H9 (cell line): Measurements from ENCODE around the gene TMEM269. TPM values are rescaled to one million over a fixed set of nuclear protein-coding genes. Genes with fewer than 3 reads are reported as not detected.
A peak's percentile ranks its signal among the peaks of the same experiment; 100 is the strongest.

Experiments
- DNase-seq: peaks from one replicate; pipeline ENCODE4 v3.0.0-alpha.2; 2017
- H2AFZ ChIP-seq: one replicate; pipeline ENCODE4 v1.6.1; 2013; ENCODE audit warnings: mild to moderate bottlenecking, low read length, control low read depth, moderate library complexity
- H2AK5ac ChIP-seq: 2 replicates; pipeline ENCODE4 v1.6.1; 2013; ENCODE audit warnings: low read length, control low read depth, mixed read lengths; ENCODE audit not compliant: insufficient read length
- H2BK120ac ChIP-seq: one replicate; pipeline ENCODE4 v1.6.1; 2013; ENCODE audit warnings: low read depth, mild to moderate bottlenecking, low read length, control low read depth, inconsistent platforms; ENCODE audit not compliant: poor library complexity, severe bottlenecking
- H2BK12ac ChIP-seq: 2 replicates; pipeline ENCODE4 v1.6.1; 2013; ENCODE audit warnings: low read length, control low read depth, mixed read lengths, low read depth; ENCODE audit not compliant: insufficient read length
- H2BK15ac ChIP-seq: 2 replicates; pipeline ENCODE4 v1.6.1; 2013; ENCODE audit warnings: low read depth, low read length, control low read depth
- H2BK20ac ChIP-seq: one replicate; pipeline ENCODE4 v1.6.1; 2013; ENCODE audit warnings: low read depth, mild to moderate bottlenecking, low read length, control low read depth, inconsistent platforms; ENCODE audit not compliant: poor library complexity, severe bottlenecking
- H2BK5ac ChIP-seq: 2 replicates; pipeline ENCODE4 v1.6.1; 2013; ENCODE audit warnings: low read length, control low read depth, mixed read lengths; ENCODE audit not compliant: insufficient read length
- H3K14ac ChIP-seq: 2 replicates; pipeline ENCODE4 v1.6.1; 2013; ENCODE audit warnings: low read length, control low read depth; ENCODE audit not compliant: insufficient read depth
- H3K18ac ChIP-seq: 2 replicates; pipeline ENCODE4 v1.6.1; 2013; ENCODE audit warnings: low read depth, mild to moderate bottlenecking, mixed read lengths, low read length, control low read depth; ENCODE audit not compliant: insufficient read length
- H3K23ac ChIP-seq: 2 replicates; pipeline ENCODE4 v1.6.1; 2013; ENCODE audit warnings: low read length, control low read depth, mixed read lengths, low read depth; ENCODE audit not compliant: insufficient read length
- H3K23me2 ChIP-seq: 2 replicates; pipeline ENCODE4 v1.6.1; 2013; ENCODE audit warnings: low read depth, mild to moderate bottlenecking, mixed read lengths, low read length, control low read depth; ENCODE audit not compliant: insufficient read length, poor library complexity, severe bottlenecking
- H3K27ac ChIP-seq: 2 replicates; pipeline ENCODE4 v1.5.1; 2013; ENCODE audit warnings: low read length, control low read depth, mixed read lengths, low read depth; ENCODE audit not compliant: insufficient read length
- H3K27me3 ChIP-seq: 2 replicates; pipeline ENCODE4 v1.6.1; 2013; ENCODE audit warnings: low read length, control low read depth, inconsistent platforms; ENCODE audit not compliant: insufficient read depth
- H3K4ac ChIP-seq: 2 replicates; pipeline ENCODE4 v1.6.1; 2013; ENCODE audit warnings: low read depth, mild to moderate bottlenecking, control low read depth, inconsistent platforms, low read length, moderate library complexity
- H3K4me1 ChIP-seq: 2 replicates; pipeline ENCODE4 v1.6.1; 2013; ENCODE audit warnings: low read length, control low read depth, inconsistent platforms; ENCODE audit not compliant: insufficient read depth
- H3K4me2 ChIP-seq: 2 replicates; pipeline ENCODE4 v1.6.1; 2013; ENCODE audit warnings: low read length, control low read depth, mixed read lengths; ENCODE audit not compliant: insufficient read length, insufficient read depth
- H3K56ac ChIP-seq: 2 replicates; pipeline ENCODE4 v1.6.1; 2013; ENCODE audit warnings: low read depth, mild to moderate bottlenecking, mixed read lengths, low read length, control low read depth; ENCODE audit not compliant: insufficient read length
- H3K79me1 ChIP-seq: 2 replicates; pipeline ENCODE4 v1.6.1; 2013; ENCODE audit warnings: low read depth, mild to moderate bottlenecking, moderate library complexity, low read length, control low read depth, inconsistent platforms; ENCODE audit not compliant: insufficient read depth, poor library complexity, severe bottlenecking
- H3K79me2 ChIP-seq: 2 replicates; pipeline ENCODE4 v1.6.1; 2013; ENCODE audit warnings: low read length, control low read depth, inconsistent platforms; ENCODE audit not compliant: insufficient read depth
- H3K9ac ChIP-seq: 2 replicates; pipeline ENCODE4 v1.6.1; 2013; ENCODE audit warnings: low read length, control low read depth, mixed read lengths; ENCODE audit not compliant: insufficient read length; ENCODE audit errors: extremely low read depth
- H3K9me3 ChIP-seq: one replicate; pipeline ENCODE4 v1.6.1; 2013; ENCODE audit warnings: low read depth, low read length, inconsistent platforms; ENCODE audit not compliant: control insufficient read depth
- H3T11ph ChIP-seq: one replicate; pipeline ENCODE4 v1.6.1; 2013; ENCODE audit warnings: mild to moderate bottlenecking, low read length, control low read depth, inconsistent platforms
- H4K20me1 ChIP-seq: one replicate; pipeline ENCODE4 v1.6.1; 2013; ENCODE audit not compliant: control insufficient read depth, insufficient read length, insufficient read depth
- H4K5ac ChIP-seq: 2 replicates; pipeline ENCODE4 v1.6.1; 2013; ENCODE audit warnings: low read depth, mild to moderate bottlenecking, mixed read lengths, low read length, control low read depth; ENCODE audit not compliant: insufficient read length
- H4K8ac ChIP-seq: replicated peaks from 2 replicates; pipeline ENCODE4 v1.6.1; 2013; ENCODE audit warnings: low read length, control low read depth, mixed read lengths, low read depth; ENCODE audit not compliant: insufficient read length
- H4K91ac ChIP-seq: 2 replicates; pipeline ENCODE4 v1.6.1; 2013; ENCODE audit warnings: low read depth, mild to moderate bottlenecking, moderate library complexity, mixed read lengths, low read length, control low read depth; ENCODE audit not compliant: insufficient read length
- H3K27ac Mint-ChIP-seq, 3 experiments: 2 replicates in 2 of 3; 3 replicates in 1 of 3; pipeline ENCODE4 v1.8.0; 2020 to 2021; ENCODE audit warnings: mixed read lengths in 3 of 3, mild to moderate bottlenecking in 1 of 3, moderate library complexity in 1 of 3
- H3K27me3 Mint-ChIP-seq: 2 replicates; pipeline ENCODE4 v1.8.0; 2021; ENCODE audit warnings: low read depth, mild to moderate bottlenecking, moderate library complexity, mixed read lengths
- H3K36me3 Mint-ChIP-seq, 3 experiments: 2 replicates in 2 of 3; 3 replicates in 1 of 3; pipeline ENCODE4 v1.8.0; 2020 to 2021; ENCODE audit warnings: low read depth in 3 of 3, mixed read lengths in 3 of 3; ENCODE audit not compliant: insufficient read depth in 1 of 3
- H3K4me1 Mint-ChIP-seq, 2 experiments: 2 replicates each; pipeline ENCODE4 v1.8.0; 2020; ENCODE audit warnings: mixed read lengths in 2 of 2
- H3K4me3 Mint-ChIP-seq, 2 experiments: 2 replicates in 1 of 2; 3 replicates in 1 of 2; pipeline ENCODE4 v1.8.0; 2020 to 2021; ENCODE audit warnings: mild to moderate bottlenecking in 2 of 2, mixed read lengths in 2 of 2, moderate library complexity in 1 of 2
- H3K9me3 Mint-ChIP-seq, 2 experiments: 2 replicates in 1 of 2; 3 replicates in 1 of 2; pipeline ENCODE4 v1.8.0; 2020; ENCODE audit warnings: mild to moderate bottlenecking in 2 of 2, mixed read lengths in 2 of 2, moderate library complexity in 1 of 2
- CTCF ChIP-seq: fragments of 200-600 bp; sonication (generic); conservative IDR thresholded peaks from 3 replicates; pipeline ENCODE4 v1.8.0; 2021; ENCODE audit warnings: antibody characterized with exemption, mild to moderate bottlenecking
- WGBS: extraction: QIAGEN DNeasy Blood & Tissue Kit; methylation state at CpG from one replicate; pipeline ENCODE4 v1.1.7; 2013; ENCODE audit warnings: missing lambda C conversion rate, low lambda C conversion rate, mixed read lengths; ENCODE audit not compliant: insufficient read length; ENCODE audit errors: extremely low coverage; 5-methylcytosine and 5-hydroxymethylcytosine counted together
- total RNA-seq: library from RNA; stranded (reverse); gene quantifications from 2 replicates; pipeline ENCODE4 v1.2.1, GENCODE V29; 2021

TMEM269 gene
- total RNA-seq, 1 experiment from 2014 or later, result 0.17 TPM

GRCh38 chr1:42815941-42816584 is 31.3 kb downstream of the TMEM269 start:
- H3K9me3 Mint-ChIP-seq, result no peaks in the 10 kb centered on the region
- no peaks in the 10 kb centered on the region for H3K9me3 ChIP-seq
- H4K8ac ChIP-seq, result no peak overlapping the region
- no peak overlapping the region for H2BK12ac ChIP-seq
- H2AFZ ChIP-seq, result peak overlapping the region; percentile 56
- no peak overlapping the region for H2BK15ac ChIP-seq
- no peak overlapping the region for H3K56ac ChIP-seq
- no peak overlapping the region for H3K4ac ChIP-seq
- H3K9ac ChIP-seq, result peak overlapping the region; percentile 74
- no peaks in the 10 kb centered on the region for H4K20me1 ChIP-seq
- no peak overlapping the region for H3K18ac ChIP-seq
- no peak overlapping the region for H4K91ac ChIP-seq
- H3K79me2 ChIP-seq, result no peaks in the 10 kb centered on the region
- H2BK120ac ChIP-seq, result no peak overlapping the region
- H4K5ac ChIP-seq, result no peak overlapping the region
- H3K4me1 Mint-ChIP-seq, result peaks cover 18 to 25% of the 10 kb centered on the region in 2 experiments
- H2BK20ac ChIP-seq, result no peak overlapping the region
- TF ChIP-seq CTCF, result no peak
- no peak overlapping the region for H3K23ac ChIP-seq
- no peaks in the 10 kb centered on the region for H3K27me3 Mint-ChIP-seq
- H3K14ac ChIP-seq, result no peak overlapping the region
- no peaks in the 10 kb centered on the region for H3K79me1 ChIP-seq
- no peak overlapping the region for H3T11ph ChIP-seq
- H2BK5ac ChIP-seq, result no peak overlapping the region
- peaks cover 0 to 17% (median 9%) of the 10 kb centered on the region in 3 experiments; a peak in 5 of 7 replicates for H3K36me3 Mint-ChIP-seq
- H2AK5ac ChIP-seq, result no peak overlapping the region
- peak overlapping the region; percentile 62 to 94 (median 89); a peak in 6 of 7 replicates for H3K27ac Mint-ChIP-seq
- no peaks in the 10 kb centered on the region for H3K4me1 ChIP-seq
- H3K27ac ChIP-seq, result peak overlapping the region; percentile 64
- no CpG with 5 or more reads among the region's 7 CpGs for WGBS
- peak; percentile 37 for DNase-seq
- peak overlapping the region; percentile 80 for H3K4me2 ChIP-seq
- peak overlapping the region; percentile 71 to 84 for H3K4me3 Mint-ChIP-seq
- peaks cover 9% of the 10 kb centered on the region for H3K23me2 ChIP-seq
- H3K27me3 ChIP-seq, result no peaks in the 10 kb centered on the region
